ENCODE measurements around the gene FABP3.

DNA sequence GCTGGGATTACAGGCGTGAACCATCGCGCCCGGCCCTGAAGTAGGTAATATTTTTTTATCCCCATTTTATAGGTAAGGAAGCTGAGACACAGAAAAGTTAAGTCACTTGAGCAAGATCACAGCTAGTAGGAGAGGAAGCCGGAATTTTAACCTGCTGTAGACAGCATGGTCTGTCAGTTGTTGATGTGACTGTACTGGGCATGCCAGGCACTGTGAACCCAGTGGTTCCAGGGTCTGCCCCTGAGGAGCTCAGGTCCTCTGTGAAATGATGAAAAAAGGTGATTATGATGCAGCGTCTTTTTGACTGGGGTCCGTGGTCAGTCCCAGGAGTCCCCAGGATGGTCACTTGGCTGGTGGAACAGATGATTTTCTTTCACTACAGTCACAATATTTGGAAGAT is 16.7 kb upstream of the FABP3 start:
- TF ChIP-seq, protein P1, sequence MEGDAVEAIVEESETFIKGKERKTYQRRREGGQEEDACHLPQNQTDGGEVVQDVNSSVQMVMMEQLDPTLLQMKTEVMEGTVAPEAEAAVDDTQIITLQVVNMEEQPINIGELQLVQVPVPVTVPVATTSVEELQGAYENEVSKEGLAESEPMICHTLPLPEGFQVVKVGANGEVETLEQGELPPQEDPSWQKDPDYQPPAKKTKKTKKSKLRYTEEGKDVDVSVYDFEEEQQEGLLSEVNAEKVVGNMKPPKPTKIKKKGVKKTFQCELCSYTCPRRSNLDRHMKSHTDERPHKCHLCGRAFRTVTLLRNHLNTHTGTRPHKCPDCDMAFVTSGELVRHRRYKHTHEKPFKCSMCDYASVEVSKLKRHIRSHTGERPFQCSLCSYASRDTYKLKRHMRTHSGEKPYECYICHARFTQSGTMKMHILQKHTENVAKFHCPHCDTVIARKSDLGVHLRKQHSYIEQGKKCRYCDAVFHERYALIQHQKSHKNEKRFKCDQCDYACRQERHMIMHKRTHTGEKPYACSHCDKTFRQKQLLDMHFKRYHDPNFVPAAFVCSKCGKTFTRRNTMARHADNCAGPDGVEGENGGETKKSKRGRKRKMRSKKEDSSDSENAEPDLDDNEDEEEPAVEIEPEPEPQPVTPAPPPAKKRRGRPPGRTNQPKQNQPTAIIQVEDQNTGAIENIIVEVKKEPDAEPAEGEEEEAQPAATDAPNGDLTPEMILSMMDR (IDR thresholded peaks at IDR 0.05), result no peak
- TF ChIP-seq POLR2A (IDR thresholded peaks at IDR 0.05), result no peak

Measured in adrenal gland (tissue), 5 donors.